ENCODE measurements around the gene HOXD3.

Gene HOXD3

GRCh38 chr2:176178038-176178756, 21.1 kb downstream of the HOXD3 start:
- DNase-seq (ENCODE audit: low read depth): no peak
- in situ Hi-C loops (cut with HindIII; ENCODE audit: low sequenced_read_pairs): no loop called here
- peak overlapping the region; percentile 10 for H3K4me3 ChIP-seq (ENCODE audit: low read depth, low read length)
- no peak for TF ChIP-seq CTCF (IDR thresholded peaks at IDR 0.05; ENCODE audit: low read depth, low read length, missing control alignments)

GRCh38 chr2:176178757-176179295, 21.7 kb downstream of the HOXD3 start:
- no peak for DNase-seq (ENCODE audit: low read depth)
- in situ Hi-C loops (cut with HindIII; ENCODE audit: low sequenced_read_pairs): no loop called here

GRCh38 chr2:176181551-176181950, 24.4 kb downstream of the HOXD3 start:
- in situ Hi-C loops (cut with HindIII; ENCODE audit: low sequenced_read_pairs): no loop called here
- H3K4me3 ChIP-seq (ENCODE audit: low read depth, low read length): no peak overlapping the region
- DNase-seq (ENCODE audit: low read depth): no peak
- no peak for TF ChIP-seq CTCF (IDR thresholded peaks at IDR 0.05; ENCODE audit: low read depth, low read length, missing control alignments)

More at GRCh38 chr2:176178757-176179295, 21.7 kb downstream of the HOXD3 start:
- H3K4me3 ChIP-seq (ENCODE audit: low read depth, low read length): no peak overlapping the region
- no peak for TF ChIP-seq CTCF (IDR thresholded peaks at IDR 0.05; ENCODE audit: low read depth, low read length, missing control alignments)

- DNase-seq (ENCODE audit: low read depth): no peak
Observed at GRCh38 chr2:176182671-176183070, 25.6 kb downstream of the HOXD3 start.

GRCh38 chr2:176184749-176185148, 27.6 kb downstream of the HOXD3 start:
- in situ Hi-C loops (cut with HindIII; ENCODE audit: low sequenced_read_pairs): no loop called here
- no peak for DNase-seq (ENCODE audit: low read depth)
- no peak overlapping the region for H3K4me3 ChIP-seq (ENCODE audit: low read depth, low read length)
- TF ChIP-seq CTCF (IDR thresholded peaks at IDR 0.05; ENCODE audit: low read depth, low read length, missing control alignments): no peak

More at GRCh38 chr2:176182671-176183070, 25.6 kb downstream of the HOXD3 start:
- H3K4me3 ChIP-seq (ENCODE audit: low read depth, low read length): no peak overlapping the region
- TF ChIP-seq CTCF (IDR thresholded peaks at IDR 0.05; ENCODE audit: low read depth, low read length, missing control alignments): no peak
- in situ Hi-C loops (cut with HindIII; ENCODE audit: low sequenced_read_pairs): no loop called here

GRCh38 chr2:176186024-176186423, 28.9 kb downstream of the HOXD3 start:
- TF ChIP-seq CTCF (IDR thresholded peaks at IDR 0.05; ENCODE audit: low read depth, low read length, missing control alignments): no peak

More at GRCh38 chr2:176186024-176186423, 28.9 kb downstream of the HOXD3 start:
- no peak overlapping the region for H3K4me3 ChIP-seq (ENCODE audit: low read depth, low read length)
- in situ Hi-C loops (cut with HindIII; ENCODE audit: low sequenced_read_pairs): no loop called here
- no peak for DNase-seq (ENCODE audit: low read depth)

Measured in astrocyte of the cerebellum (primary cell).